HG03066 (cell line): Measurements from ENCODE around the gene BHLHE41.
A peak's percentile ranks its signal among the peaks of the same experiment; 100 is the strongest.

Source experiments
- ATAC-seq: cut with Tn5 transposase; IDR thresholded peaks from one replicate; pipeline ENCODE4 v1.9.1; 2021; ENCODE audit warnings: low read depth; ENCODE audit not compliant: unreplicated experiment

BHLHE41 gene

DNA sequence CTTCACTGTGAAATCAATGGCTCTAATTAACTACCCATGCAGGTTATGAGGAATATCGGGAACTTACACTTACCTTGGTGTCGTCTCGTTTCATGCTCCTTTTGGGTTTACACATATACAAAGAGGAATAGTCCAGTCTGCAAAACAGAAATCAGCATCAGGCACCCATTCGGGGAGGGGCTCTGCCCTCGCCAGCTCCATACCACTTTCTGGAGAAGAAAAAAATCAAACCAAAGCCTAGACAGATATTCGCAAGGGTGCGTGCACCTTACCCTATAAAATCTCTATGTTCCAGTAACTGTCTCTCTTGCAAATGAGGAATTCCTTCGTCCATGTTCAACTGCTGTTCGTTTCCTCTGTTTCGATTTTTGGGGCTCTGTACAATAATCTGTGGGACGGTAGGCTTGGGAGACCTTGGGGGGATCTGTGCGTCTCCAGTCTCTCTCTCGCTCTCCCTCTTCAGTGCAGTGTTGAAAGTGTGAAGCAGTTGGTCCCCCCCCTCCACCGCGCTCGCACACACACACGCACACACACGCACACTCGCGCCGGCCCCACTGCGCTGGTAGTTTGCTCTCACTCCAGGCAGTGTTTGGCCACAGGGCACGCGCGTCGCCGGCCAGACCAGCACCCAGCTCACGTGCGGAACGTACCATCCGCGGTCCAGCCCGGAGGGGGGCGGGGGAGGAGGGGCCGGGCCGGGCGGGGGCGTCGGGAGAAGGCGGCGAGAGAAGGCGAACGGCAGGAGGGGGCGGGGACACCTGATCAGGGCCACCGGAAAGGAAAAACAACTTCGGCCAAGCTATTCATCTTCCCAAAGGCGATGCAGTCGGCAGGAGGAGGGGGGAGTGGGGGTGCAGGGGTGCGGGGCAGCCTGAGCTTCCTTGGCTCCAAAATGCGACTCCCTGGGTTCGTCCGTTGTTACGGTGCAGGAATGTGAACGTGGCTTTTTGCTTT is at the start of gene BHLHE41:
Gene BHLHE41 (minus strand): TSS at position 592 of the 954 bp plus-strand sequence. CDS start 258 bp downstream, at position 334.
- no peak for ATAC-seq

DNA sequence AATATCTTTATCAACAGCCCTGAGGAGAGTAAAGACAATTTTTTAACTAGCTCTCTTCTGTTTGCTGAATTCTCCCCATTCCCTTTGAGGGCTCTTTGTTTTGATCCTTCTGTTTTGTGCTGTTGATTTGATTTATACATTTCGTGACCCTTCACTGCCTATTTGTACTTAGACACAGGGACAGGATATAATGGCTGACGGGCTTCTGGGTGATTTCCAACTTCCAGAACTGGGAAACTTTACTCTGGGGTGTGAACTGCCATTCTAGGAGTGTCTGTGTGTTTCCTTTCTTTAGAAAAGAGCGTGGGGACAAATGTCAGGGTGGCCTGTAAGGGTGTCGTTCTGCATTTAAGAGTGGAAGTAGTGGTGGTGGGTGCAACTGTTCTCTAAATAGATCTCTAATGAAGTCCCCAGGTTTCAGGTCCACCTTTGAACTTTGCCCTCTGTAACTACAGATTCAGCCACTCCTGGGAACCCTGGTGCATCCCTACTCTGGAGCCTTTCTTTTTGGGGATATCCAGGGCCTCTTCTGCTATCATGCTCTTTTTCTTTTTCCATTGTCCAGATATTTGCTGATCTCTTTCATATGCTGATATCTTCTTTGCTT is 48.2 kb upstream of the BHLHE41 start:
- no peak for ATAC-seq

DNA sequence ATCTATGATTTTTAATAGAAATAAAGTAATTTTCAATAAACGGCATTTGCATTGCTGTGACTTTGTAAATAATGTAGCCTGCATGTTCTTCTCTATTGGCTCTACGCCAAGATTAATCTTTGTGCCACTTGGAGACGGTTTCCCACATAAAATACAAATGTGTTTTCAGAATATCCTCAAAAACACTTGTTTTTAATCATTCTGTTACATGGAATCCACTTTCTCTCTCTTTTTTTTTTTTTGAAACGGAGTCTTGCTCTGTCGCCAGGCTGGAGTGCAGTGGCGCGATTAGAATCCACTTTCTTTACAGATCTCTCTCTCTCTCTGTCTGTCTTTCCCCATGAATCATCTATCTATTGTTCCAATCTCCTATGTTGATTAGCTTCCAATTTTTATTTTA is 47.7 kb upstream of the BHLHE41 start:
- ATAC-seq = no peak

DNA sequence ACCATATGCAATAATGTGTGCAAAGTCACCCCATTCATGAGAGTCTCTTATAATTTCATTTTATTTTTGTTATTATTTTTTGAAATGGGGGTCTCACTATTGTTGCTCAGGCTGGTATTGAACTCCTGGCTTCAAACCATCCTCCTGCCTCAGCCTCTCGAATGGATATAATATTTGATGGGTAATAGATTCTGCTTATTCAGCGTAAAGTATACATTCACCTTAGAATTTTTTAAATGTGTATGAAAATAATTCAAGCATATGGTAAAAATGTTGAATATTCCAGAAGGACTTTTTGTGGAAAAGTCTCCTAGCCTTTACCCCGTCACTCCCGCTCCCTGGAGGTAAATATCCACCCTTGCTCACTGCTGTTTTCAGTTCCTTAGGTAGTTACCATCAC is 47.2 kb upstream of the BHLHE41 start:
- no peak for ATAC-seq

DNA sequence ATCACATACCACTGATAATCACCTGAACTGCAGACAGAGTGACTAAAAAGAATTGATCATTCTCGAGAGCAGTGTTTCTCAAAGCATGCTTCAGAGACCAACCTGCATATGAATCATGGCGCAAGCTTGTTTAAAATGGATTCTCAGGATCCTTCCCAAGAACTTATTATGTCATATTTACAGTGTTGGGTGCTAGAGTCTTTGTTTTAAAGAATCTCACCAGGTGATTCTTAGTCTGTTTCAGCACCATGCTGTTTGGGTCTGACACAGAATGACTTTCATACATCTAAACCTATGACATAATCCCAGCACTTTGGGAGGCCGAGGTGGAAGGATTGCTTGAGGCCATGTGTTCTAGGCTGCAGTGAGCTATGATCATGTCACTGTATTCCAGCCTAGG is 39.3 kb upstream of the BHLHE41 start:
- ATAC-seq = no peak

DNA sequence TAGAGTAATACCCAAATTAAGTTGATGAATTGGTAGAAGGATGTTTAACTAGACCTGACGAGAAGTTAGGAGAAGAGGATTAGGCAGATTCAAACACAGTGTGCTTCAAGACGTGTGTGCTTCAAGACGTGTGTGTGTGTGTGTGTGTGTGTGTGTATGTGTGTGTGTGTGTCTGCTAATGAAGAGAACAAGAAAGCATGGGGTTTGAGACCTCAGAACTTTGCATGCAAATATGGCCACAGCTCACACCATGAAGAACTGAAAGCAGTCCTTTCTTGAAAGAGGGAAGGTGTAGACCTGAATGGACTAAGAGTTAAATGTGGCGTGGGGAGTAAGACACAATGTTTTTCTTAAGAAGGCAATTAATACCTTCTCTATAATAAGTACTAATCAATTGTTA is 38.1 kb upstream of the BHLHE41 start:
- ATAC-seq = peak; percentile 69

DNA sequence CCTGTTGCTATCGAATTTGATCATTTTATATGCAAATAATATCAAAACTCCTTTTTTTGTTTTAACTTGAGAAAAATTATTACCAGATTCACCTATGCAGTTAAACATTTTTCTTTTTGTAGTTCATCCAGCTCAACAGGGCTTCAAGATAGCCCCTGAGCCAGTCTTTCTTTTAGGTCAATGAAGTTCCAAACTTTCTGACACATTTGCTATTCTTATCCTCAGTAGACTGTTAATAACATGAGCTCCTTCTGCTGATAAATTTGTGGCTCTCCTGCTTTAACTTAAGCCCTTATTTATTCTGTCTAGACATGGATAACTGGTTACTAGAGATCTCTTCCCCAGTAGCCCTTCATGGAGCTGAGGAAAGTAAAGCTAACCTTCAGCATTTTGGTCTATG is 37.3 kb upstream of the BHLHE41 start:
- no peak for ATAC-seq

DNA sequence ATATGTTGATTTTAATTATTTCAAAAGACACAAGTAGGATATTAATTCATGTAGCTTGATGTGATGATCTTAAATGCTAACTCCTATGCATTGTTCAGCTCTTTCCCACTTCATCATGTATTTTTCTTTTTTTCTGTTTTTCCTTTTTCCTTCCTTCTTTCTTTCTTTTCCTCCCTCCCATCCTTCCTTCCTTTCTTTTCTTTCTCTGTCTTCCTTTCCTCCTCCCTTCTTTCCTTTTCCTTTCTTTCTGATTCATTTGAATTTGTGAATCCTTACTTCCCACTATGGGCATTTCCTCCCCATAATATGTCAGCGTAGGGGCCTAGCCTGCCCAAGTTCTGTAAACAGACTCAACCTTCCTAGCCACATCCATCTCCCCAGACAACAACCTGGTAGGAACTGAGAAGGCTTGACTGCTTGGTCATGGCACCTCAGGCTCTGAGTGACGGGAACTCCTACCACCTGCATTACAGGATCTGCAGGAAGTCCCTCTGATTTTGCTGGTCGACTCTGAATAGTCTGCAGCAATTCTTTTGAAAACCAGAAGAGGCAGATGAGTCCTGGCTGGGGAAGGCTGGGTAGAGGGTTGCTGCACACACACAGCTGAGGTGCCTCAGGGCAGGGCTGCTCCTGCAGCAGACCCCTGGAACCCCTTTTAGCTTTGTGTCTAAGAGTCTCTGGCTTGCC is 33.4 kb upstream of the BHLHE41 start:
- ATAC-seq = no peak

DNA sequence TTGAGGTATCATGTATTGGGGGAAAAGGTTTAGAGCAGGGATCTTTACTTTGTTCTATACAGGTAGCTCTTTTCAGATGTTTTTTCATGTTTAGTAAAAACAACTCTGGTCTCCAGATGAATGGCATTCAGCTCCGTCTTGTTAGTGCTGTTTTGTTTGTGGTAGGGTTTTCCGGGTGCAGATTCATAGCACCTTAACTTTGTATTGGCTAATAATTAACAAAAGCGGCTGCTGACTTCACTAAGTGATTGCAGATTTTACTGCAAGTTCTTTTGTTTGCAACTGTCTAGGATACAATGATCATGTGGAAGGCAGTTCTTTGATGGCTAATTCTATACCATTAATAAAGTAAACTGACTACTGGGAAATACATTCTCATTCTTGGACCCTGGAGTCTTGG is 32.2 kb upstream of the BHLHE41 start:
- ATAC-seq = peak; percentile 32

DNA sequence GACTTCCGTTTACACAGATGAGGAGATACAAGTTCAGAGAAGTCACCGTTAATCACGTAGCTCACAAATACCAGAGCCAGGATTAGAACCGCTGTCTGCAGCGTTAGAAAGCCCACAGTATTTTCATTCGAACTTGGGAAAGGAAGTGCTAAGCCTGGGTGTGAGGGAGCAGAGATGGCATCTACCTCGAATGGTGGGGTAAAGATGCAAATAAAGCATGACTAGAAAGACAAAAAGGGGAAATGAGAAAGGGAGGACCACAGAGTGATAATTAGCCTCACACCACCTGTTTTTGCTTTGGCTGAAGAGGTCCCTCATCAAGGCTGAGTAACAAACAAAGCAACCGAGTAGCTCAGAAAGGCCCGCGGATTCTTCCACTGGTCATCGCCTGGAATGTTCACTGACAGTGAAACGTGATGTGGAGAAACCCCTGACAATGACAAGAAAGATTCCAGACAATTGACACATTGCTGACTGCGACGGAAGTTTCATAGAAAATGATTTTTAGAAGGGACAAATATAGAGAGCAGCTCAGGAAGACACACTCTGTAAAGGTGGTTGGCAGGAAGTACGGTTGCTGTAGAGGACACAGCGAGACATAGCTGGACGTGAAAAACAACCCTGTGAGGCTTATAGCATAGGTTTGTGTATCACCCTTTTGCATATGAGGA is 31.5 kb upstream of the BHLHE41 start:
- peak; percentile 84 for ATAC-seq

DNA sequence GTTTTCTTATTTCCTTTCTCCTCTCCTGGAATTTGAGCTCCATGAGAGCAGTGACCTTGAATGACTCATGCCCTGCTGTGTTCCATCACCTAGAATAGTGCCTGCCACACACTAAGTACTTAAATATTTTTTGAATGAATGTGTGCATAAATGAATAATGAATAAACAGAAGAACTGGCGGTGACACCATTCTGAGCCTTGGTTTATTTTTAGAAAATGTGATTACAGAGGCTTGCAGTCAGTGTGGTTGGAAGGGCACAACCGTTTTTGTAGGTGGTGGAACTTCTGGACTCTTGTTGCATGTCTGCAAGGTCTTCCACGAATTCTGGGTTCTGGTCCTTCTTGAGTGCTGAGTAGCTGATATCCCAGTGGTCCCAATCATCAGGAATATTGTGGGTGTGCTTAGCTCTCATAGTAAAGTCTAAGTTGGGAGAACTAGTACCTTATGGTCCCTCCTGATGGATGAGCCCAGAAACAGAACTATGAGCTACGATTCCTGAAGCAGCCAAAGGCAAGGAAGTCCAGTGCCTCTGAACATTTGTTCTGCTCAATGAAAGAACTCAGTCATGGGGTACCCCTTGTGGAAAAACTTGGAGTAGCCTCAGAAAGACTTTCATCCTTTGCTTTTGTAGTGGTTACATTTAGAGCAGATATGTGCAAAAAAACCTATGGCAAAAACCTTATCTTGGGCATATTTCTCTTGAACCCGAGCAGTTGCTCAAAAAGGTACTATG is 28.8 kb upstream of the BHLHE41 start:
- no peak for ATAC-seq

DNA sequence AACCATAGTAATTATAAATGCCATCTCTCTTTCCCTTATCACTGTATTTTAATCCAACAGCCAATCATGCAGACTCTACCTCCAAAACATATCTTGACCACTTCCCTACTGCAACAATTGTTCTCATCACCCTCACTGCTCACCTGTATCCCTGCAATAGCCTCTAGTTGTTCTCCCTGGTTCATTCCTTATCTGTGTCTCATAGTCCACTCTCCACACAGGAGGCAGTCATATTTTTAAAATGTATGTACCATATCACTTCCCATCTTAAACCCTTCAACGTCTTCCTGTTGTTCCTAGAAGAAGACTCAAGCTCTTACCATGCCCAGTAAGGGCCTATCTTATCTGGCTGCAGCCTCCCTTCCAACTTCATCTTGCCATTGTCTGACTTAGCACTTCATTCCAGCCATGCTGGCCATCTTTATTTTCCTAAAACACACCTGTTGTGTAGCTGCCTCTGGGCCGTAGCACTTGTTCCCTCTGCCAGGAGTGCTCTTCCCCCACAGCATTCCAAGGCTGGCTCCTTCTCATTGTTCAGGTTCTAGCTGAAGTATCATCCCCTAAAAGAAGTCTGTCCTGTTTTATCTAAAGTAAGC is 27.8 kb upstream of the BHLHE41 start:
- ATAC-seq = no peak

DNA sequence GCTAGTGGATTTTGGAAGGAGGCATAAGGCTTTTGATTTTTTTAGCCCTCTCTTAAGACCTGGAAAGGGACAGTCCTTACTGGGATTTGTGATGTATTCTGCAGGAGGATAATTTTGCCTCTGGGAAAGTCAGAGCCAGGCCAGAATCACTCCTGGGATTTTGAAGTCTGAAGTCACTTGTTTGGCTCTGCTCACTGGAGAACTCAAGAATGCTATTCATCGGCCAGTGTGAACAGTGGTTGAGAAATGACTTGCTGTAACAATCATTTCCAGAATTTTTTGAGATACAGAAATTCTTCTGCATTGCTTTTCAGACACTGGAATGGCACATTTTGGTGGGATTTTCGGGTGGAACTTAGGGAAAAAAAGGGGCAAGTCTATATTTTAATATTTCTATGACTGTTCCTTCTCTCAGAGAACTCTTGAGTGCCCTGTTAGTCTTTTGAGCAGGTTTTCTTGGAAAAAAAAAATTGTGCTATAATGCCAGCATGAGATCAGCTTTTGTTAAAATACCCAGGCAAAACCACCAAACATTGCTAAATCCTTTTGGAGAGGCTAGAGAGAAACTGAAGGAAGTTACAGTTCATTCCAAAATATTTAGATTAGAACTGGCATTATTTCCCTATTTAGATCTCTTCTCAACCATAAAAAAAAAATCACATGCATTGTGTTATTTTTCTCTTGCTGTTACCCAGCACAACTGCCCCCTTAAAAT is 26.1 kb upstream of the BHLHE41 start:
- no peak for ATAC-seq

DNA sequence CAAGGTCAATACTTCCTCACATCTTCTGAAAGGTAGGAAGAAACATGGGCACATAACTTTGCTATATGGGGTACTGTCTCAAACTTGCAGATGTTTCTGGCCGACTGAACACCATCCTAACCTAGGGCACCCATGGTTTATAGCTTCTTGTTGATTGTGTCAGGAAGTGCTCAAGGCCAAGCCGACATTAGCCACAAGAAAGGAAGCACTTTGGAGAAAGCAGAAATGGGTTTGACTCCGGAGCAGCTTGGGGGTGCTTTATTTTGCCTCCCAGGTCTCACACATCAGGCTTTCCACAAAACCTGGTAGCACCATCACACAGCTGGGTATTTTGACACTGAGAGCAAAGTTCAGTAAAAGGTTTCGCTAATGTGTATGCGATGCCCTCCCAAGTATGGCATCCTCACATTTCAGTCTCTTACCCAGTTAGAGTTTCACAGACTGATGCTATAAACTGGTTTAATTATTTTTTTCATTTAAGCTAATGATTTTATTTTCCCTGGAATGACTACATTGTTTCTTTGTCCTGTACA is 25.2 kb upstream of the BHLHE41 start:
- ATAC-seq = no peak

DNA sequence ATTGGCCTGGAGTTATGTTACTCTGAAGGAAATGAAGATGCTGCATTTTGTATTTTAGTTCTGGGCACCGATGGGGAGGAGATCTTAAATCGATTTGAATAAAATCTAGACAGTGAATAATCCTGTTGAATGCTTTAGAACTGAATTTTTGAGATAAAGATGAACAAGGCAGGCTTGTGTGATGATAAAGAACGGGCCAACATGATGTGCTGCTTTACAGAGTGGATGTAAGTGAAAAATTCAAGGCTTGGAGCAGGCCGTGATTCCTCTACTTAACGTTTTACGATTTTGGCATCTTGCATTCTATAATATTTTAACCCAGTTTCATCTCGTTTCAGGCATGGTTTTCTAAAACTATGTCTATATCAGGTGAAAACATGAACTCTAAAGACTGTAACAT is 23.5 kb upstream of the BHLHE41 start:
- no peak for ATAC-seq

DNA sequence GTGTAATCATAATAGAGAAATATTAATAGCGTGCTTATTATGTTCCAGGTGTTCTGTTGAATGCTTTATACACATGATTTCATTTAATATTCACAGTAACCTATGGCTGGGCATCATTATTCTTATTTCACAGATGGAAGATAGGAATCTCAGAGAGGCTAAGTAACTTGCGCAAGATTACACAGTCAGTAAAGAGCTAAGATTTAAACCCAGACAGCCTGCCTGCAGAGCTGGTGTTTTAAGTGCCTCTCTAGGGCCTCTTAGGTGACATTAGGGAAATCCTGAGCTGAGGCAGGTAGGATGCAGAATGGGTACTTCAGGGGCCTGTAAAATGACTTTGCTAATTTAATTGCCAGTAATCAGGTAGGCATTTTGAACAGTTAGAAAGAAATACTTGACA is 18.5 kb upstream of the BHLHE41 start:
- ATAC-seq = no peak

DNA sequence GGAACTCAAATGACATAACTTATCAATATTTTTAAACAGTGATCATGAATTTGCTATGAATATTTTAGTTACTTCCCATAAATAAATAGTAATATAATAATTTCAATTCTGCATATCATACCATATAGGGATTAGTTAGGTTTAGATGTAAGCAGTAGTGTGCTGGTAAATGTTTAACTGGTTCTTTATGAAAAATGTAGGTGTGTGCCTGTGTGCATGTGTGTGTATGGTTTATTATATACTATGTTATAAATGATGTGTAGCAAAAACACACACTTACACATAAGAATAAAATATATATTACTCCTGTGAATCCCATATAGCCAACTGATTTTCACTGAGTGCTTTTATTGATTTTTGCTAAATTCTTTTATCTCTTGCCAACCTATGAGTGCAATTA is 14.0 kb upstream of the BHLHE41 start:
- ATAC-seq = no peak

DNA sequence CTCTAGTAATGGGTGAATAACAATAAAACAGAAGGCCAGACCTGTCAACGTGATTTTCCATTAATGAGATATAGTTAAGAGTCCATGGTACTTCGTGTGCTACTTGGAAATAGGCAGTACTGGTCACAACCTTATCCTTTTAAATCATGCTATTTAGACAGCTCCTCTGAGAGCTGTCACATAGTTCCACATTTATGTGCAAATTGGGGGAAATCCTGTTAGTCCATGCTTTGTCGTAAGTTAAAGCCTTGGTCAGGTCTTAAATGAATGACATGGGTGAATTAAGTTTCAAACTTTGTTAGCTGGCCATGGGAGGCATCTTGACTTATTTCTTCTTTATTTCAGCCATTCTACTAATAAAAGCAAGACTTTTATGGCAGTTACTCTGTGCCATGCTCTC is 11.9 kb upstream of the BHLHE41 start:
- no peak for ATAC-seq

DNA sequence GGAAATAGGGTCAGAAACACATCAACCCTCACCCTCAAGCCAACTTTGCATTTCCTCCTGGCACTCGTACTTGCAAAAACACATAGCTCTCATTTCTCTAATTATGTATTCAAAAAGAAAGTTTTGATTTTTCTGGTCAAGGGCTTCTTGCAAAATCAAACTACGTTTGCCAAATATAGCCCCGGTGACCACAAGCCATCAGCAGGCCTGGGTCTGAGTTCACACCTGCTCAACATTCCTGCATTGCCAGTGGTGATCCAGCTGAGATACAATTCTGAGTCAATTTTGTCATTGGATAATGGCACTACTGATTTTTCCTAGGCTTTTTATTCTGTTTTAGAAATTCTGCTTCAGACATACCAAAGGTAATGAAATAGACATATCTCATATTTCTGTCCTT is 10.7 kb upstream of the BHLHE41 start:
- no peak for ATAC-seq
